Nephron progenitor cell (in vitro differentiated cells): ENCODE data around the gene KRTAP9-3.
"Not testable (repeated sequence)": the region's sequence is repeated elsewhere in the genome, so short reads cannot be mapped to it uniquely, and the experiment has no call there.

ENCODE experiments used
- DNase-seq: peaks from one replicate; pipeline ENCODE4 v3.0.0; 2021
- H3K27ac Mint-ChIP-seq: 2 replicates; pipeline ENCODE4 v1.8.0; 2021; ENCODE audit warnings: mild to moderate bottlenecking, moderate library complexity, mixed read lengths
- H3K27me3 Mint-ChIP-seq: 2 replicates; pipeline ENCODE4 v1.8.0; 2021; ENCODE audit warnings: mild to moderate bottlenecking, low read depth, mixed read lengths; ENCODE audit not compliant: poor library complexity
- H3K36me3 Mint-ChIP-seq: 2 replicates; pipeline ENCODE4 v1.8.0; 2021; ENCODE audit warnings: low read depth, mixed read lengths
- H3K4me1 Mint-ChIP-seq: 2 replicates; pipeline ENCODE4 v1.8.0; 2021; ENCODE audit warnings: mixed read lengths
- H3K4me3 Mint-ChIP-seq: 2 replicates; pipeline ENCODE4 v1.8.0; 2021; ENCODE audit warnings: mild to moderate bottlenecking, moderate library complexity, mixed read lengths
- H3K9me3 Mint-ChIP-seq: 2 replicates; pipeline ENCODE4 v1.8.0; 2021; ENCODE audit warnings: mild to moderate bottlenecking, moderate library complexity, mixed read lengths
- TF ChIP-seq, protein P1 (sequence below): fragments of 200-600 bp; sonication (generic); IDR thresholded peaks from 2 replicates; pipeline ENCODE4 v1.5.0; 2021; ENCODE audit warnings: antibody characterized with exemption

KRTAP9-3 gene

DNA sequence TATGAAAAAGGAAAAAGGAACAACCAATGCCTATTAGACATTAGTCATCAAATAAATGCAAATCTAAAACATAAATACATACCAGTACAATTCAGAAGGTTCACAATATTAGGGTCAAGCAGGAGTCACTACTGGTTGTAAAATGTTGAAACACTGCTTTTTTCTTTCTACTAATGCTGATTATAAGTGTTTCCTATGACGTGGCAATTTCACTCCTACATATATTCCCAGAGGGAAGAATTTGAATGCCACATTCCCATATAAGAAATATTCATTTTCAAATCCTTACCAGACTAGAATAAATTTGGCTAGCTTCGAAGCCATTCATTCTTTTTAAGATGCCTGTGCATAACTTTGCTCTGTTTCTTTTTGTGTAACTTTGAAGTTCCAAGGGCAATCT lies 8.4 kb upstream of the KRTAP9-3 start:
- DNase-seq: no peak
- peaks cover 20% of the 10 kb centered on the region for H3K9me3 Mint-ChIP-seq
- no peak overlapping the region for H3K4me3 Mint-ChIP-seq
- H3K36me3 Mint-ChIP-seq: no peaks in the 10 kb centered on the region
- H3K27ac Mint-ChIP-seq: no peak overlapping the region
- no peaks in the 10 kb centered on the region for H3K4me1 Mint-ChIP-seq
- TF ChIP-seq, protein P1, sequence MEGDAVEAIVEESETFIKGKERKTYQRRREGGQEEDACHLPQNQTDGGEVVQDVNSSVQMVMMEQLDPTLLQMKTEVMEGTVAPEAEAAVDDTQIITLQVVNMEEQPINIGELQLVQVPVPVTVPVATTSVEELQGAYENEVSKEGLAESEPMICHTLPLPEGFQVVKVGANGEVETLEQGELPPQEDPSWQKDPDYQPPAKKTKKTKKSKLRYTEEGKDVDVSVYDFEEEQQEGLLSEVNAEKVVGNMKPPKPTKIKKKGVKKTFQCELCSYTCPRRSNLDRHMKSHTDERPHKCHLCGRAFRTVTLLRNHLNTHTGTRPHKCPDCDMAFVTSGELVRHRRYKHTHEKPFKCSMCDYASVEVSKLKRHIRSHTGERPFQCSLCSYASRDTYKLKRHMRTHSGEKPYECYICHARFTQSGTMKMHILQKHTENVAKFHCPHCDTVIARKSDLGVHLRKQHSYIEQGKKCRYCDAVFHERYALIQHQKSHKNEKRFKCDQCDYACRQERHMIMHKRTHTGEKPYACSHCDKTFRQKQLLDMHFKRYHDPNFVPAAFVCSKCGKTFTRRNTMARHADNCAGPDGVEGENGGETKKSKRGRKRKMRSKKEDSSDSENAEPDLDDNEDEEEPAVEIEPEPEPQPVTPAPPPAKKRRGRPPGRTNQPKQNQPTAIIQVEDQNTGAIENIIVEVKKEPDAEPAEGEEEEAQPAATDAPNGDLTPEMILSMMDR: no peak
- peaks cover 10% of the 10 kb centered on the region for H3K27me3 Mint-ChIP-seq

DNA sequence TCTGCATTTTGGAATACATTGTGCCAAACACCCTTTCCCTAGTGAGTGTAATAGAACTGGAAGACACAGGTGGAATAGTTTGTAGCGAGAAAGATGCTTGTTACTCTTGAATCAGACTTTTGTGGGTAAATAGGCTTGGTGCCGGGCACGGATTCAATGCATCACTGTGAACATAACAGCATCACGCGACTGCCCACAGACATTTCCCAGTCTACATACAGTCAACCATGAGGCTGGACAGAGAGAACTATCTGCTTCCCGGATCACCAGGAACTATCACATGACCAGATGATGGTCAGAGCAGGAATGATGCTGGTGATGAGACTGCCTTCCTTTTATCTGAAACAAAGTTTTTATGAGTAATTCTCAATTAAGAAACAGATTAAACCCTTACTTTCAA lies 6.2 kb upstream of the KRTAP9-3 start:
- no peaks in the 10 kb centered on the region for H3K36me3 Mint-ChIP-seq
- DNase-seq: no peak
- H3K27me3 Mint-ChIP-seq: peaks cover 24% of the 10 kb centered on the region
- no peaks in the 10 kb centered on the region for H3K4me1 Mint-ChIP-seq
- no peak overlapping the region for H3K27ac Mint-ChIP-seq
- TF ChIP-seq, protein P1: no peak
- peaks cover 2% of the 10 kb centered on the region for H3K9me3 Mint-ChIP-seq
- H3K4me3 Mint-ChIP-seq: no peak overlapping the region

DNA sequence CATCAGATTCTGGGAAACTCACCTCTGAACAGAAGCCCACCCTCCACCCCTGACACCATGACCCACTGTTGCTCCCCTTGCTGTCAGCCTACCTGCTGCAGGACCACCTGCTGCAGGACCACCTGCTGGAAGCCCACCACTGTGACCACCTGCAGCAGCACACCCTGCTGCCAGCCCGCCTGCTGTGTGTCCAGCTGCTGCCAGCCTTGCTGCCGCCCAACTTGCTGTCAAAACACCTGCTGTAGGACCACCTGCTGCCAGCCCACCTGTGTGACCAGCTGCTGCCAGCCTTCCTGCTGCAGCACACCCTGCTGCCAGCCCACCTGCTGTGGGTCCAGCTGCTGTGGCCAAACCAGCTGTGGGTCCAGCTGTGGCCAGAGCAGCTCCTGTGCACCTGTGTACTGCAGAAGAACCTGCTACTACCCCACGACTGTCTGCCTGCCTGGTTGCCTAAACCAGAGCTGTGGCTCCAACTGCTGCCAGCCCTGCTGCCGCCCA lies 5.6 kb upstream of the KRTAP9-3 start, which contains the start of gene KRTAP9-2:
TSS of gene KRTAP9-2 (plus strand) at position 51 of the 498 bp plus-strand sequence. CDS start at position 58, 7 bp downstream.
- not testable (repeated sequence) for DNase-seq, H3K4me1 Mint-ChIP-seq, H3K36me3 Mint-ChIP-seq, H3K4me3 Mint-ChIP-seq, H3K9me3 Mint-ChIP-seq, H3K27ac Mint-ChIP-seq
- peaks cover 24% of the 10 kb centered on the region for H3K27me3 Mint-ChIP-seq

DNA sequence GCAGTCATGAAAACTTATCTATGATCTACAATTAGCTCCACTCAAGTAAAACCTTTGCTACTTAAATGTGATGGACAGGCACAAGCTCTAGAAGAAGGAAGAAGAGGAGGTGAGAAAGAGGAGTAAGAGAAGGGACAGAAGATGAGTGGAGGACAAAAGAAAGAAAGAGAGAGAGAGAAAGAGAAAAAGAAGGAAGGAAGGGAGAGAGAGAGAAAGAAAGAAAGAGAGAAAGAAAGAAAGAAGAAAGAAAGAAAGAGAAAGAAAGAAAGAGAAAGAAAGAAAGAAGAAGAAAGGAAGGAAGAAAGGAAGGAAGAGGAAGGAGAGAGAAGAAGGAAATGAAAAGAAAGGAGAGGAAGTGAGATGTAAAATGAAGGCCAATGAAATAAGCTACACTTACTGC lies 2.2 kb upstream of the KRTAP9-3 start:
- H3K4me1 Mint-ChIP-seq: no peaks in the 10 kb centered on the region
- H3K4me3 Mint-ChIP-seq: no peak overlapping the region
- DNase-seq: no peak
- TF ChIP-seq, protein P1: no peak
- no peaks in the 10 kb centered on the region for H3K36me3 Mint-ChIP-seq
- peaks cover 33% of the 10 kb centered on the region for H3K27me3 Mint-ChIP-seq
- H3K27ac Mint-ChIP-seq: no peak overlapping the region
- H3K9me3 Mint-ChIP-seq: no peaks in the 10 kb centered on the region

DNA sequence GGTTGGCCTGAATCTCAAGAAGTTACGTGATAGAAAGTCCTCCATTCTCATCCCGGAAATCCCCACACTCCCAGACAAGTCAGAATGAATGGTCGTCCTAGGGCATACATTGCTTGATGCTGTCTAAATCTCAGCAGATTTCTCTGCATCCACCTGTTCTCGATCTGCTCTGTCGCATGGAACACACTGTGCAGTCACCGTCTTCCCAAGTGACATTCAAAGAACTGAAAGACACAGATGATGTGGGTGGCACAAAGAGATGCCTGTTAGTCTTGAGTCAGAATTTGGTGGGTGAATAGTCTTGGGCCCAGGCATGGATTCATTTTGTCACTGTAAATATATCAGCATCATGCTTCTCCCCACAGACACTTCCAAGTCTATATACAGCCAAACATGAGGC lies 518 bp upstream of the KRTAP9-3 start:
- TF ChIP-seq, protein P1: no peak

DNA sequence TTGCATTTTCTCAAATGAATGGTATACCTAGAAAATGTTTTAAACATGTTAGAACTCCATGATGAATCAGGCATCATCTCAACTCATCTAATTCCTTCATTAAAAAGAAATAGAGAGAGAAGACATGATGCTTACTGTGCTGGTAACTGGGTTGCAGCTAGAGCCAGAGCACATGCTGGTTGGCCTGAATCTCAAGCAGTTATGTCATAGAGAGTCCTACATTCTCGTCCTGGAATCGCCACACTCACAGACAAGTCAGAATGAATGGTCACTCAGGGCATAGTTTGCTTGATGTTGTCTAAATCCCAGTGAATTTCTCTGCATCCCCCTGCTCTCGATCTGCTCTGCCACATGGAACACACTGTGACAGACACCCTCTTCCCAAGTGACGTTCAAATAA lies 4.9 kb downstream of the KRTAP9-3 start:
- peaks cover 12% of the 10 kb centered on the region for H3K9me3 Mint-ChIP-seq
- not testable (repeated sequence) for H3K4me1 Mint-ChIP-seq, H3K27ac Mint-ChIP-seq, H3K4me3 Mint-ChIP-seq, H3K36me3 Mint-ChIP-seq, DNase-seq
- H3K27me3 Mint-ChIP-seq: peaks cover 27% of the 10 kb centered on the region

More for the DNA sequence above, 518 bp upstream of the KRTAP9-3 start:
- Mint-ChIP-seq H3K27me3 (peaks cover 41% of the 10 kb centered on the region), H3K27ac (no peak overlapping the region), H3K4me1 (no peaks in the 10 kb centered on the region), H3K9me3 (no peaks in the 10 kb centered on the region), H3K4me3 (no peak overlapping the region), H3K36me3 (no peaks in the 10 kb centered on the region)
- no peak for DNase-seq

DNA sequence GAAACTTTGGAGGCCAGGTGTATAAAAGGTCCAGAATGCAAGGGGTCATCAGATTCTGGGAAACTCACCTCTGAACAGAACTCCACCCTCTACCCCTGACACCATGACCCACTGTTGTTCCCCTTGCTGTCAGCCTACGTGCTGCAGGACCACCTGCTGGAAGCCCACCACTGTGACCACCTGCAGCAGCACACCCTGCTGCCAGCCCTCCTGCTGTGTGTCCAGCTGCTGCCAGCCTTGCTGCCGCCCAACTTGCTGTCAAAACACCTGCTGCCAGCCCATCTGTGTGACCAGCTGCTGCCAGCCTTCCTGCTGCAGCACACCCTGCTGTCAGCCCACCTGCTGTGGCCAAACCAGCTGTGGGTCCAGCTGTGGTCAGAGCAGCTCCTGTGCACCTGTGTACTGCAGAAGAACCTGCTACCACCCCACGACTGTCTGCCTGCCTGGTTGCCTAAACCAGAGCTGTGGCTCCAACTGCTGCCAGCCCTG lies 5.7 kb downstream of the KRTAP9-3 start, which contains the start of gene KRTAP9-8:
TSS of gene KRTAP9-8 (plus strand) at position 51 of the 489 bp plus-strand sequence. CDS start at position 104, 53 bp downstream.
- Mint-ChIP-seq H3K27me3 (peaks cover 31% of the 10 kb centered on the region), H3K9me3 (peaks cover 12% of the 10 kb centered on the region)
- DNase-seq, H3K4me1 Mint-ChIP-seq, H3K4me3 Mint-ChIP-seq, H3K27ac Mint-ChIP-seq, H3K36me3 Mint-ChIP-seq: not testable (repeated sequence)

DNA sequence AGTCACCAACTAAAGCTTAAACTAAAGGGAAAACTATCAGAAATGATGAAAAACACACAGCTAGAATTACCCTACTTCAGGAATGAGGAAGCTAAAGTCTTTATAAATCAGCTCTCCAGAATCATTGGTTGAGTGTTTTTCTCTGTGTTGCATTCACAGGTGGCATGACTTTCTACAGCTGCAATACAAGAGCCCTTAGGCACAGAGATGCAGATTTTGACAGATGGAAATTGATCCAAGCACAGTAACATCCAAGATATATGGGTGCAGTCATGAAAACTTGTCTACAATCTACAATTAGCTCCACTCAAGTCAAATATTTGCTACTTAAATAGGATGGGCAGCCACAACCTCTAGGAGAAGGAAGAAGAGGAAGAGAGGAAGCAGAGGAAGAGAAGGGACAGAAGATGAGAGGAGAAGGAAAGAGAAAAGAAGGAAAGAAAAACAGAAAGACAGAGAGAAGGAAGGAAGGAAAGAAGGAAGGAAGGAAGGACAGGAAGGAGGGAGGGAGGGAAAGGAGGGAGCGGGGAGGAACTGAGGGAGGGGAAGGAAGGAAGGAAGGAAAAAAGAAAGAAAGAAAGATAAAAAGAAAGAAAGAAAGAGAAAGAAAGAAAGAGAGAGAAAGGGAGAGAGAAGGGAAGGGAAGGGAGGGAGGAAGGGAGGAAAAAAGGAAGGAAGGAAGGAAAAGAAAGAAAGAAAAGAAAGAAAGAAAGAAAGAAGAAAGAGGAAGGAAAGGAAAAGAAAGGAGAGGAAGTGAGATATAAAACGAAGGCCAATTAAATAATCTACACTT lies 14.9 kb downstream of the KRTAP9-3 start:
- not testable (repeated sequence) for DNase-seq, H3K4me3 Mint-ChIP-seq, H3K4me1 Mint-ChIP-seq, H3K27ac Mint-ChIP-seq, H3K36me3 Mint-ChIP-seq, H3K9me3 Mint-ChIP-seq
- peaks cover 64% of the 10 kb centered on the region for H3K27me3 Mint-ChIP-seq

DNA sequence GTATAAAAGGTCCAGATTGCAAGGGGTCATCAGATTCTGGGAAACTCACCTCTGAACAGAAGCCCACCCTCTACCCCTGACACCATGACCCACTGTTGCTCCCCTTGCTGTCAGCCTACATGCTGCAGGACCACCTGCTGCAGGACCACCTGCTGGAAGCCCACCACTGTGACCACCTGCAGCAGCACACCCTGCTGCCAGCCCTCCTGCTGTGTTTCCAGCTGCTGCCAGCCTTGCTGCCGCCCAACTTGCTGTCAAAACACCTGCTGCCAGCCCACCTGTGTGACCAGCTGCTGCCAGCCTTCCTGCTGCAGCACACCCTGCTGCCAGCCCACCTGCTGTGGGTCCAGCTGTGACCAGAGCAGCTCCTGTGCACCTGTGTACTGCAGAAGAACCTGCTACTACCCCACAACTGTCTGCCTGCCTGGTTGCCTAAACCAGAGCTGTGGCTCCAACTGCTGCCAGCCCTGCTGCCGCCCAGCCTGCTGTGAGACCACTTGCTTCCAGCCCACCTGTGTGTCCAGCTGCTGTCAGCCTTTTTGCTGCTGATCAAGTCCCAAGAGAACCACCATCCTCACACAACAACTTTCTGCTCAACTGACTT lies 17.5 kb downstream of the KRTAP9-3 start, which contains the start of gene KRTAP9-4:
TSS of gene KRTAP9-4 (plus strand) at position 51 of the 604 bp plus-strand sequence. CDS start at position 85, 34 bp downstream.
- not testable (repeated sequence) for H3K9me3 Mint-ChIP-seq, H3K4me1 Mint-ChIP-seq, H3K27ac Mint-ChIP-seq, H3K4me3 Mint-ChIP-seq, H3K36me3 Mint-ChIP-seq, DNase-seq
- peaks cover 72% of the 10 kb centered on the region for H3K27me3 Mint-ChIP-seq
